HL-60 (cell line): ENCODE results near the gene CD44.

Experiments
- DNase-seq, 2 experiments: peaks; one replicate each; pipeline ENCODE4 v3.0.0-alpha.2; 2010 to 2020; ENCODE audit warnings: low read depth in 1 of 2, low spot score in 1 of 2
- H3K27ac ChIP-seq: fragments of 250-450 bp; sonication (Bioruptor Pico); replicated peaks from 2 replicates; pipeline ENCODE4 v1.5.1; 2020; ENCODE audit warnings: mild to moderate bottlenecking, moderate library complexity
- H3K27me3 ChIP-seq: fragments of 250-450 bp; sonication (Bioruptor Pico); 2 replicates; pipeline ENCODE4 v1.5.1; 2021; ENCODE audit warnings: mild to moderate bottlenecking, moderate library complexity; ENCODE audit not compliant: insufficient read depth, poor library complexity, severe bottlenecking
- H3K4me3 ChIP-seq: replicated peaks from 2 replicates; pipeline ENCODE4 v1.5.1; 2011; ENCODE audit warnings: mild to moderate bottlenecking, control low read depth, low read length; ENCODE audit not compliant: insufficient read depth
- CTCF ChIP-seq: IDR thresholded peaks from one replicate; pipeline ENCODE4 v1.5.1; 2011; ENCODE audit warnings: low read length, control low read depth, inconsistent platforms; ENCODE audit not compliant: insufficient read depth
- GABPA ChIP-seq: IDR thresholded peaks from 2 replicates; pipeline ENCODE4 v1.6.1; 2012; ENCODE audit warnings: low read depth
- POLR2AphosphoS5 ChIP-seq: IDR thresholded peaks from 2 replicates; pipeline ENCODE4 v1.6.1; 2012; ENCODE audit warnings: low read depth
- REST ChIP-seq: IDR thresholded peaks from 2 replicates; pipeline ENCODE4 v1.6.1; 2012; ENCODE audit warnings: low read depth; ENCODE audit not compliant: insufficient replicate concordance
- SPI1 ChIP-seq: IDR thresholded peaks from 2 replicates; pipeline ENCODE4 v1.6.1; 2012; ENCODE audit warnings: low read depth, mild to moderate bottlenecking, borderline replicate concordance

CD44 gene

DNA sequence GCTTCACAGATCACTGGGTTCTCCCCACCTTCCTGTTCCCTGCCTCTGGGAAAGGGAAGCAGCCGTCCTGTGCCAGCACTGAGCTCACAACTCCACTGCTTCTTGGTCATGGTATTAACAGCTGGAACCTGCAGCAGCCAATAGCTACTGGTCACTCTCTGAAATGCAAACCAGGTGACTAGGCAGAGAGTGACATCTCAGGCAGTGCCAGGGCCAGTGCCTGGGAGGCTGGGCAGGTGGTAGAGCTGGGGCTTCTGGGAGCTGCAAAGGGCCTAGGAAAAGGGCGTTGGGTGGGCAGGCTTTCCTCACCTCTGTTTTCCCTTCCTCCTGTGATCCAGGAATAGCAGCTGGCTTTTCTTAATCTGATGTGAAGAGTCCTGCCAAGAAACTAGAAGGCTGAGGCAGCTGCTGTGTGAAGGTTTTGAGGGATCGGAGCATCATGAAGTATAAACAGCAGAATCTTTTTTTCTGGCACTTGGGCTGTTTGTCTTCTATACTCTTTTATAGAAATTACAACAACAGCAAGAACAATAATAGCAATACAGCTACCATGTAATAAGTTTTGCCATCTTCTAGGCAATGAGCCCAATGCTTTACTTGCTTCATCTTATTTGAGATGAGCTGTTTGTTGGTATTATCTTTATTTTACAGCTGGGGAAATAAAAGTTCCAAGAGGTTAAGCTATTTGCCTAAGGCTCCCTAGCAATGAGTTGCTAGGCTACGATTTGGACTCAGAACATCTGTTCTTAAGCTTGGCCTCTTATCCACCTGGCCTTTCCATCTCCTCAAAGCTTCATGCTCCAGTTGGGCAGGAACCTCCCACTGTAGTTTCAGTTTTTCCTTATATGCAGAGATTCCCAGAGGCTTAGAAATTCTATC, 22.0 kb upstream of the CD44 start:
- Histone ChIP-seq H3K27ac (no peak overlapping the region), H3K4me3 (no peak overlapping the region), H3K27me3 (no peaks in the 10 kb centered on the region)
- no peak for TF ChIP-seq POLR2AphosphoS5
- no peak for TF ChIP-seq GABPA
- TF ChIP-seq CTCF = no peak
- TF ChIP-seq SPI1 = no peak
- no peak for TF ChIP-seq REST
- DNase-seq = no peak

DNA sequence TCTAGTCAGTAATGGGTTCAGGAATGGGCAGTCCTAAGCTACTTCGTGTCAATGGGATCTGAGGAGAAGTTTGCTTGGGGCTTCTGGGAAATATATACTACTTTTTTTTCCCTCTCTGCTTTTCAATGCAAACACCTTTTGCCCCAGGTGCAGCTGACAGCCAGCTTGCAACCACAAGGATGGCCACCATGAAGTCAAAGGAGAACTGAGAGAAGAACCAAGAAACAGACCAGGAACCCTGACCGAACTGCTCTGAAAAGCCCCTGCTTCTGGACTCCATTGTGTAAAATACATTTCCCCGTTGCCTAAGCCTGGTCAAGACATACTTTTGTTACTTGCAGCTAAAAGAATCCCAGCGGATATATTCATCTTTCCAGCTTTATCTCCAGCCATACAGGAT, 20.1 kb upstream of the CD44 start:
- TF ChIP-seq CTCF (no peak), POLR2AphosphoS5 (no peak), GABPA (no peak), SPI1 (no peak), REST (no peak)
- no peak overlapping the region for H3K27ac ChIP-seq
- DNase-seq = no peak
- H3K27me3 ChIP-seq = no peaks in the 10 kb centered on the region
- H3K4me3 ChIP-seq = no peak overlapping the region

DNA sequence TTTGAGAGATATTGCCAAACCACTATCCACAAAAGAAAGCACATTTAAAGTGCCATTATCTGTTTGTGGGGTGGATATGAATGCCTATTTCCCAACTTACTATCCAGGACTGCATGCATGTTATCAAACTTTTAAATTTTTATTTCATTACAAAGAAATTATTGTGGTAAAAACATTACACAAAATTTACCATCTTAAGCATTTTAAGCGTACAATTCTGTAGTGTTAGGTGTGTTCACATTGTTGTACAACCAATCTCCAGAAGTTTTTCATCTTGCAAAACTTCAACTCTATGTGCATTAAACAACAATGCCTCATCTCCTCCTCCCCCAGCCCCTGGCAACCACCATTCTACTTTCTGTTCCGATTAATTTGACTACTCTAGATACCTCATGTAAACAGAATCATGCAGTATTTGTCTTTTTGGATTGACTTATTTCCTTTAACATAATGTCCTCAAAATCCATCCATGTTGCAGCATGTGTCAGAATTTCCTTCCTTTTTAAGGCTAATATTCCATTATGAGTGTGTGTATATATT, 17.6 kb upstream of the CD44 start:
- Histone ChIP-seq H3K27ac (no peak overlapping the region), H3K27me3 (no peaks in the 10 kb centered on the region), H3K4me3 (no peak overlapping the region)
- TF ChIP-seq POLR2AphosphoS5 = no peak
- no peak for TF ChIP-seq GABPA
- TF ChIP-seq SPI1 = no peak
- TF ChIP-seq CTCF = no peak
- no peak for TF ChIP-seq REST
- no peak for DNase-seq
